WERI-Rb-1 (cell line): Measurements from ENCODE around the gene MYH3.

Experiments
- DNase-seq: peaks from one replicate; pipeline ENCODE4 v3.0.0-alpha.2; 2020
- H3K27ac ChIP-seq: fragments of 250-450 bp; sonication (Bioruptor Pico); 2 replicates; pipeline ENCODE4 v1.5.1; 2020; ENCODE audit warnings: mild to moderate bottlenecking, moderate library complexity
- H3K27me3 ChIP-seq: fragments of 250-450 bp; sonication (Bioruptor Pico); 2 replicates; pipeline ENCODE4 v1.5.1; 2021; ENCODE audit warnings: mild to moderate bottlenecking, low read depth, moderate library complexity; ENCODE audit not compliant: insufficient read depth, severe bottlenecking
- H3K36me3 ChIP-seq: fragments of 250-450 bp; sonication (Bioruptor Pico); 2 replicates; pipeline ENCODE4 v1.5.1; 2020; ENCODE audit warnings: mild to moderate bottlenecking, moderate library complexity
- H3K4me3 ChIP-seq: 2 replicates; pipeline ENCODE4 v1.5.1; 2011; ENCODE audit warnings: low read depth, mild to moderate bottlenecking, control low read depth, low read length
- H3K9me3 ChIP-seq: fragments of 250-450 bp; sonication (Bioruptor Pico); 2 replicates; pipeline ENCODE4 v1.5.1; 2021; ENCODE audit warnings: mild to moderate bottlenecking, moderate library complexity; ENCODE audit not compliant: severe bottlenecking
- TF ChIP-seq, protein P1 (sequence below): IDR thresholded peaks from 2 replicates; pipeline ENCODE4 v1.5.1; 2011; ENCODE audit warnings: low read depth, mild to moderate bottlenecking, control low read depth, inconsistent platforms, low read length

Gene MYH3

GRCh38 chr17:10624969-10625368, 32.1 kb downstream of the MYH3 start:
- TF ChIP-seq, protein P1, sequence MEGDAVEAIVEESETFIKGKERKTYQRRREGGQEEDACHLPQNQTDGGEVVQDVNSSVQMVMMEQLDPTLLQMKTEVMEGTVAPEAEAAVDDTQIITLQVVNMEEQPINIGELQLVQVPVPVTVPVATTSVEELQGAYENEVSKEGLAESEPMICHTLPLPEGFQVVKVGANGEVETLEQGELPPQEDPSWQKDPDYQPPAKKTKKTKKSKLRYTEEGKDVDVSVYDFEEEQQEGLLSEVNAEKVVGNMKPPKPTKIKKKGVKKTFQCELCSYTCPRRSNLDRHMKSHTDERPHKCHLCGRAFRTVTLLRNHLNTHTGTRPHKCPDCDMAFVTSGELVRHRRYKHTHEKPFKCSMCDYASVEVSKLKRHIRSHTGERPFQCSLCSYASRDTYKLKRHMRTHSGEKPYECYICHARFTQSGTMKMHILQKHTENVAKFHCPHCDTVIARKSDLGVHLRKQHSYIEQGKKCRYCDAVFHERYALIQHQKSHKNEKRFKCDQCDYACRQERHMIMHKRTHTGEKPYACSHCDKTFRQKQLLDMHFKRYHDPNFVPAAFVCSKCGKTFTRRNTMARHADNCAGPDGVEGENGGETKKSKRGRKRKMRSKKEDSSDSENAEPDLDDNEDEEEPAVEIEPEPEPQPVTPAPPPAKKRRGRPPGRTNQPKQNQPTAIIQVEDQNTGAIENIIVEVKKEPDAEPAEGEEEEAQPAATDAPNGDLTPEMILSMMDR = no peak

DNA sequence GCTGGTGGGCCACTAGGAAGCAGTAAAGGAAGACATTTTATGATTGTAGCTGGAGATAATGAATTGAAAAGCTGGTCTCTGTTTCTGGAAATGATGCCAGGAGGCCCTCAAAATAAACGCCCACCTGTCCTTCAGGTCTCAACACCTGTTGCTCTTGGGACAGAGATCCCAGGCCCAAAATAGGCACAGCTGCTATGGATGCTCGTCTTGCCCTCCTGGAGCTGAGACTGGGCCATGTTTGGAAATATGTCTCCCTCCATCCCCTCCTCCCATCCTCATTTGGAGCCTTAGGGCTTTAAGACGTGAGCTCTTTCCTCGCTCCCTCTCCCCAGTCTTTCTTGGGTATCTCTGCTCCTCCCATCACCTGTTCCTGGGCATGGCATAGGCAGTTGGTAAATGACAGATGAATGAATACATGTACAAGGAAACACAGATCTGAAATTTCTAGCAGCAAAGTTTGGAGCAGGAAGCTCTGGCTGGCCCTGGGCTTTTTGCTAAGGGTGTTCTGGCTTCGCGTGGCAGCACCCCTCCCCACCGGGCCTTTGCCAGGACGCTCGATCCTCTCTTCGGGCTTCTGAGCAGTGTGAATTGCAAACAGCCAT, 33.3 kb downstream of the MYH3 start:
- TF ChIP-seq, protein P1 = no peak
- Histone ChIP-seq H3K27me3 (no peaks in the 10 kb centered on the region), H3K27ac (no peak overlapping the region), H3K9me3 (no peaks in the 10 kb centered on the region), H3K4me3 (no peak overlapping the region), H3K36me3 (no peaks in the 10 kb centered on the region)
- no peak for DNase-seq

More at GRCh38 chr17:10624969-10625368, 32.1 kb downstream of the MYH3 start:
- peak; percentile 46 for DNase-seq
- H3K27ac ChIP-seq = no peak overlapping the region
- no peaks in the 10 kb centered on the region for H3K27me3 ChIP-seq
- no peak overlapping the region for H3K4me3 ChIP-seq
- H3K9me3 ChIP-seq = no peaks in the 10 kb centered on the region
- H3K36me3 ChIP-seq = no peaks in the 10 kb centered on the region

DNA sequence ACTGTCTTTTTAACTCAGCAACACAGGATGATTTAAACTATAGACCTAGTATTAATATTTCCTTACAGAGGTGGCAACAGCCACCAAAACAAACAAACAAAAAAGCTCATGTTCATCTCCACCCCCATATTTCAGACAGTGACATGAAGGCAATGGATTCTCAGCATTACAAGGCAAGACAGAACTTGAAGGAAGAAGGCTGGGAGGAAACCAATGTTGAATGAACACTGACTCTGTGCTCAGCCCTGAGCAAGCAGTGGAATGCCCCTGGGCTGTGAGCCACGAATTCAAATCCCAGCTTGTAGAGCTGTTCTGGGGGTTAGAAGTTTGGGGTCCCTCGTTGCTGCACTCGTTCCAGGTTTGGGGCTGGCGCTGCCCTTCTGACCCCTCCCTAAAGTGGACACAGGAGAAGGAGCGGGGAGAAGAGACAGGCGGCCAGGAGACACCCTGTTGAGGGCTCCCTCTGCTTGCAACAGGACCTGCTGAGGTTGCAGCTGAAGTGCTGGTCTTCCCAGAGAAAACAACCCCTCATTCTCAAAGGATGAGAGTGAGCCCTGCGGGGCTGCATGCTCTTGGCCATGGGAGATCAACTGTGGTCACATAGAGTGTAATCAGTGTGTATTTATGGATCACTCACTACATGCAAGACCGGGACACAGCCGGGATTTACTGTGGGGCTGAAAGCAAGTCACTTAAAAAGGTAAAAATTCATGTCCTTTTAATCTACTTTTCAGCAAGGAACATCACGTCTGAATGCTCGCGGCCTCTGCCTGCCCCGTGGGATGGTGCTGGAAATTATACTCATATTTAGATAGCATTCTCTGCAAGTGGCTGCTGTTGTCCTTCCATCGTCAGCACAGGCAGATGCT, 34.3 kb downstream of the MYH3 start:
- no peak for DNase-seq
- TF ChIP-seq, protein P1 = no peak
- Histone ChIP-seq H3K36me3 (no peaks in the 10 kb centered on the region), H3K9me3 (no peaks in the 10 kb centered on the region), H3K27me3 (no peaks in the 10 kb centered on the region), H3K4me3 (no peak overlapping the region), H3K27ac (no peak overlapping the region)

DNA sequence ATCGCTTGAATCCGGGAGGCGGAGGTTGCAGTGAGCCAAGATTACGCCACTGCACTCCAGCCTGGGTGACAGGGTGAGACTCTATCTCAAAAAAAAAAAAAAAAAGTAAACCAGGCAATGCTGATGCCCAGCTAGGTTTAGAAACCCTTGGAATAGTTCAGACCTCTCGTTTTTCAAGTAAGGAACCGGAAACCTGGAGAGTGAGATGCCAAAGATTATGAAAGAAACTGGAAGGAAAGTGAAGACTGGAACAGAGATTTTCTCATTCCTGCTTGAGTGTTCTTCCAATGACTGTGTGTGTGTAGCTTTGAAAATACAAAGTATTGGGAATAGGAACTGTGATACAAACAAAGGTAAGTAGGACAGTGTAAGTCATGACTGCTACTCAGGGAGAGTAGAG, 35.7 kb downstream of the MYH3 start:
- no peaks in the 10 kb centered on the region for H3K36me3 ChIP-seq
- TF ChIP-seq, protein P1 = no peak
- no peak overlapping the region for H3K27ac ChIP-seq
- H3K9me3 ChIP-seq = no peaks in the 10 kb centered on the region
- no peak overlapping the region for H3K4me3 ChIP-seq
- no peaks in the 10 kb centered on the region for H3K27me3 ChIP-seq
- no peak for DNase-seq

- TF ChIP-seq, protein P1 = no peak
- DNase-seq = no peak
- Histone ChIP-seq H3K27me3 (no peaks in the 10 kb centered on the region), H3K36me3 (no peaks in the 10 kb centered on the region), H3K4me3 (no peak overlapping the region), H3K27ac (no peak overlapping the region), H3K9me3 (no peaks in the 10 kb centered on the region)
Observed at GRCh38 chr17:10620823-10621222, 36.3 kb downstream of the MYH3 start.
